Immature natural killer cell (primary cell): ENCODE results near the gene REEP1. TPM values are rescaled to one million over a fixed set of nuclear protein-coding genes. Genes with fewer than 3 reads are reported as not detected.
"Not testable (repeated sequence)": the region's sequence is repeated elsewhere in the genome, so short reads cannot be mapped to it uniquely, and the experiment has no call there.

Source experiments
- DNase-seq, 3 donors: peaks; one replicate each; pipeline ENCODE4 v3.0.0; 2022; ENCODE audit warnings: mixed read lengths in 1 of 3
- H3K27ac Mint-ChIP-seq, 6 donors: one replicate each; pipeline ENCODE4 v1.8.0; 2020; ENCODE audit warnings: mixed read lengths in 6 of 6, mild to moderate bottlenecking in 5 of 6, inconsistent platforms in 4 of 6, moderate library complexity in 3 of 6
- H3K27me3 Mint-ChIP-seq, 3 donors: one replicate each; pipeline ENCODE4 v1.8.0; 2020 to 2021; ENCODE audit warnings: low read depth in 3 of 3, mild to moderate bottlenecking in 3 of 3, mixed read lengths in 3 of 3, moderate library complexity in 3 of 3, inconsistent platforms in 1 of 3
- H3K36me3 Mint-ChIP-seq, 3 donors: one replicate each; pipeline ENCODE4 v1.8.0; 2020; ENCODE audit warnings: mixed read lengths in 3 of 3, inconsistent platforms in 2 of 3, mild to moderate bottlenecking in 2 of 3
- H3K4me1 Mint-ChIP-seq, 2 donors: one replicate each; pipeline ENCODE4 v1.8.0; 2020; ENCODE audit warnings: inconsistent platforms in 2 of 2, mild to moderate bottlenecking in 2 of 2, mixed read lengths in 2 of 2, moderate library complexity in 1 of 2
- H3K4me3 Mint-ChIP-seq, 5 donors: one replicate each; pipeline ENCODE4 v1.8.0; 2020; ENCODE audit warnings: mild to moderate bottlenecking in 5 of 5, mixed read lengths in 5 of 5, inconsistent platforms in 3 of 5, moderate library complexity in 3 of 5
- H3K9me3 Mint-ChIP-seq, 6 donors: one replicate each; pipeline ENCODE4 v1.8.0; 2020; ENCODE audit warnings: mild to moderate bottlenecking in 6 of 6, mixed read lengths in 6 of 6, inconsistent platforms in 4 of 6, moderate library complexity in 3 of 6
- polyA plus RNA-seq, 3 donors: library from polyadenylated mRNA; unstranded; fragments of 300-500 nt; fragmentation: Illumina TruSeq; gene quantifications; one replicate each; pipeline ENCODE4 v1.2.3, GENCODE V29; 2021

REEP1 gene
- polyA plus RNA-seq, 3 donors from 2014 or later, result not detected

DNA sequence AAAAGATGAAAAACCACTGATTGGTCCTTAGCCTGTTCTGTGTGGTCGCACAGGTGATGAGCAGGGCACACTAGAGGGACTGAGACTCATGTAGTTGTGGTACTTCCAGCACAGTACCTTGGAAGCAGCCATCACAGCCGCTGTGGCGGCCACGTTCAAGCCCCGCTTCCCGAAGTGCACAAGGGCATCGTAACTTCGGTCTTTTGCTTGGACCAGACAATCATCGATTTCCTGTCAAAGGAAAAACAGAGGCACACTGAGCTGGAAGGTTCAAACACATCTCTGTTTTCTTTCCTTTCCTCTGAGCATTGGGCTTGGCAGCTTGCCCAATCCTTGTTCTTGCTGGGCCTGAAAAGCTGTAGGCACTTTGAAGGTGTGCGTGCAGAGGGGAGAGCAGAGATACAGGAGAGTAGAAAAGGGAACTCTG lies 85.6 kb downstream of the REEP1 start:
- Mint-ChIP-seq H3K27me3 (peaks cover 2 to 7% (median 6%) of the 10 kb centered on the region in 3 donors), H3K9me3 (no peaks in the 10 kb centered on the region), H3K36me3 (no peaks in the 10 kb centered on the region), H3K27ac (no peak overlapping the region), H3K4me1 (no peaks in the 10 kb centered on the region), H3K4me3 (no peak overlapping the region)
- no peak for DNase-seq

DNA sequence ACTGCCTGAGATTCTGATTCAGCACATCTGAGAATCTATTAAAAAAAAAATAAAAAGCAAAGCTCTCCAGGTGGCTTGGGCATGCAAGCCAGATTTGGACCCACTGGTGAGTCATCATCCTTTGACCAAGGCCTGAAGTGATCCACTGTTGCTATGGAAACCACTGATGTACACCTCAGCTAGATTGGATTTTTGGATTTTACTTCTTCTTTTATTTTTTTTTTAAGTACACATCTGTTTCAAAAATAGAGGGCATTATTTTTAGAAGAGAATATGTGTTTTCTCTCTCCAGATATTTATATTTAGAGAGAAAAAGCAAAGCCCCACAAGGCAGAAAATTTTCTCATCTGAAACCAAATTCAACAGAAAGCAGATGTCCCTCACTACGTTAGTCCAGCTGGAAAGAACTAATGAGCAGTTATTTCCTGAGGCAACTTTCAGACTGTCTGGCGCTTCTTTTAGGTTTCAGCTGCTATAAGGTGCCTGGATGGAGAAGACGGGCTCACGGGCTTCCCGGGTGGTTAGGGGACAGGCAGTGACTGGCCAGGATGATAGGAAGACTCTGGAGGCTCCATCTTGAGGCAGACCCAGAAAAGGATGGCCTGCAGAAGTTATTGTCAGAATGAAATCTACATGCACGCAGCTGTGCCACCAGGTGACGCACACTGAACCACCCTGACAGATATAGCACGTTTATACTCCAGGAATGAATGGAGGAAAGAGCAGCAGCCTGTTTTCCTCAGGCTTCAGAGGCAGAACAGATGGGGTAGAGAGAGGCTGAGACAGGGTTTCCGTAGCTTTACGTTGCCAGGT lies 87.6 kb downstream of the REEP1 start:
- no peaks in the 10 kb centered on the region for H3K4me1 Mint-ChIP-seq
- H3K27ac Mint-ChIP-seq, result no peak overlapping the region
- H3K27me3 Mint-ChIP-seq, result peaks cover 2 to 7% (median 6%) of the 10 kb centered on the region in 3 donors
- no peaks in the 10 kb centered on the region for H3K36me3 Mint-ChIP-seq
- no peak overlapping the region for H3K4me3 Mint-ChIP-seq
- no peak for DNase-seq
- no peaks in the 10 kb centered on the region for H3K9me3 Mint-ChIP-seq

DNA sequence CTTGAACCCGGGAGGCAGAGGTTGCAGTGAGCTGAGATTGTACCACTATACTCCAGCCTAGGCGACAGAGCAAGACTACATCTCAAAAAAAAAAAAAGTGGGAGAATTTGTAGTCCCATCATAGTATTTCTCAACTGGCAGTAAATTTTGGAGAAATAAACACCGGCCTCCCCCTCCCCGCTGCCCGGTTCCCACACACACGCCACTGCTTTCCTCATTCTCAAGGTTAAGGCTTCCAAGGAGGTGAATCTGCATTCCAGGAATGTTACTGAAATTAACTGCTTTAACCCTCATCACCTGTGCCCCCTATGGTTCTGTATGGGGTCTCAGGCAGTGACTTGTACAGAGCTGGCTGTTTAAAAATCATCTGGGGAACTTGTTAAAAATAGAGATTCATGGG lies 88.2 kb downstream of the REEP1 start:
- DNase-seq, result no peak
- Mint-ChIP-seq H3K9me3 (no peaks in the 10 kb centered on the region), H3K4me3 (no peak overlapping the region), H3K36me3 (no peaks in the 10 kb centered on the region), H3K4me1 (no peaks in the 10 kb centered on the region), H3K27me3 (peaks cover 2 to 7% (median 6%) of the 10 kb centered on the region in 3 donors), H3K27ac (no peak overlapping the region)

DNA sequence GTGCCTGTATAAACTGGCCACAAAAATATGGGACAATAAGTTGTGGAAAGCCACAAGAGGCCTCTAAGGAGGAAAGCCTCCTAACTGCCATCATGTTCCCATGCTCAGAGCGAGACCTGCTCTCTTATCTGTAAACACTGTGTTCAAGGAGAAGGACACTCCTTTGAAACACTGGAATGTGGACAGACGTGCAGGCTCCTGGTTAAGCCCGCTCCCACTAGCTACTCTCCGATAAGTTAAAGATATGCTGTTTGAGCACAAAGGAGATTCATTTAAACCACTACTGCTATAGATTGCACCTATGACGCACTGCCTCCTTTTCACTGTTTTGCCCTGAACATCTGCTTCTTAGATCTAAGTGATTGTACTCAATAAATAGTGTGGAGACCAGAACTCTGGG lies 92.2 kb downstream of the REEP1 start:
- H3K9me3 Mint-ChIP-seq, H3K4me3 Mint-ChIP-seq, H3K36me3 Mint-ChIP-seq, DNase-seq, H3K4me1 Mint-ChIP-seq, H3K27me3 Mint-ChIP-seq, H3K27ac Mint-ChIP-seq: not testable (repeated sequence)

DNA sequence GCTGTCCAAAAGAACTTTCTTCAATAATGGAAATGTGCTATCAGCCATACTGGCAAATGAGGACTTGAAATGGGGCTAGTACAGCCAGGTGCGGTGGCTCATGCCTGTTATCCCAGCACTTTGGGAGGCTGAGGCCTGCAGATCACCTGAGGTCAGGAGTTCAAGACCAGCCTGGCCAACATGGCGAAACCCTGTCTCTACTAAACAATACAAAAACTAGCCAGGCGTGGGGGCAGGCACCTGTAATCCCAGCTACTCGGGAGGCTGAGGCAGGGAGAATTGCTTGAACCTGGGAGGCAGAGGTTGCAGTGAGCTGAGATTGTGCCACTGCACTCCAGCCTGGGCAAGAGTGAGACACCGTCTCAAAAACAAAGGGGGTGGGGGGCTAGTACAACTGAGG lies 92.6 kb downstream of the REEP1 start:
- not testable (repeated sequence) for H3K4me3 Mint-ChIP-seq

DNA sequence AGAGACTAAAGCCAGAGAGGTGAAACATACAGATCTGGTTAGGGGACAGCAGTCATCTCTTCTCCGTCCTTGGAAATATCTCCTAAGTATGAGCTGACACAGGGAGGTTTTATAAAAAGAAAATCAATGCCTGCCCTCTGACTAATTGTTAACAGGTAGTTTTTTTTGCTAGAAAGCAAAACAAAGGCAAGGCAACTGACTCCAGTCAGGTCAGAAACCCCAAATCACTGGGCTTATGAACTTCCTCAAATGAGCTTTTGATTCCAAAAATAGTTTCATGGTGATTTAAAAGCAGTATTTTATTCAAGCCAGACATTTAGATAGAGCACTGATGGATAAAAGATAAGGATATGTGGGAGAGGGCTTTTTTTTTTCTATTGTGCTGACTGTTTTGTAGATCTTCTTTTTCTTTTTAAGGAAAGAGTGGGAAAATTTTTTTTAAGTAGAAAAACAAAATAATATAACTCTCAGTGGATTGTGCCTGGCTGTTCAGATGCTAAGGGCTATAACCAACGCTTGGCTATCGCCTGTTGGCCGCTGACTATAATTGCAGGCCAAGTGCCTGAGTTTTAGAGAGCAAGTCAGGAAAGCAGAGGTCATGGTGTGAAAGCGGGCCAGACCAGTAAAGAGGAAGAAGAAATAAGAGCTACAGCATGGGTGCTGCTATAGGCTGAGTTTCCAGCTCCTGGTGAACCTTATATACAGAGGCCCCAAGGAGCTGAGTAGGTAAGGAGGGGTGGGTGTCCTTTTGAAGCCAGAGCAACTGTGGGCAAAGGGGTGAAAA lies 93.3 kb downstream of the REEP1 start:
- H3K4me3 Mint-ChIP-seq, result no peak overlapping the region
- peaks cover 0 to 9% (median 6%) of the 10 kb centered on the region in 3 donors for H3K27me3 Mint-ChIP-seq
- no peaks in the 10 kb centered on the region for H3K36me3 Mint-ChIP-seq
- DNase-seq, result no peak
- no peaks in the 10 kb centered on the region for H3K9me3 Mint-ChIP-seq
- no peaks in the 10 kb centered on the region for H3K4me1 Mint-ChIP-seq
- H3K27ac Mint-ChIP-seq, result no peak overlapping the region

More for the DNA sequence above, 92.6 kb downstream of the REEP1 start:
- not testable (repeated sequence) for H3K4me1 Mint-ChIP-seq, H3K27me3 Mint-ChIP-seq, H3K9me3 Mint-ChIP-seq, H3K27ac Mint-ChIP-seq, H3K36me3 Mint-ChIP-seq, DNase-seq

DNA sequence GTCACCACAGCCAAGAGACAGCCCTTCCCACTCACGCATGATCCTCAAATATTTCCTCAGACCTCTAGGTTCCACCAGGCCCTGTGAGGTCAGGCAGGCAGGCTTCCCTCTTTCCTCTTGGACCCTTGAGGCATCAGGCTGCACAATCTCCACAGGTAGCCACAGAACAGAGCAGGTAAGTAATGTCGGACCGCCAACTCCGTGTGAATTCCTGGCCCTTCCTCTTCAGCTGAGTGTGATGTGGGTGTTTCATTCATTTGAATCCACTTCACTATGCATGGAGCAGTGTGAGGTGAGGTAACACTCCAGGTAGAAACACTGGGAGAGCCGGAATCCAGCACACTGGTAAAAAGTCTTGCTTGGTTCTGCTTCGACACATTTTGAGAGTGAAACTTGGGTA lies 94.2 kb downstream of the REEP1 start:
- peaks cover 4 to 9% (median 8%) of the 10 kb centered on the region in 3 donors for H3K27me3 Mint-ChIP-seq
- H3K4me3 Mint-ChIP-seq, result no peak overlapping the region
- H3K36me3 Mint-ChIP-seq, result no peaks in the 10 kb centered on the region
- no peak overlapping the region for H3K27ac Mint-ChIP-seq
- no peaks in the 10 kb centered on the region for H3K9me3 Mint-ChIP-seq
- H3K4me1 Mint-ChIP-seq, result peaks cover 2 to 8% of the 10 kb centered on the region in 2 donors
- DNase-seq, result no peak

DNA sequence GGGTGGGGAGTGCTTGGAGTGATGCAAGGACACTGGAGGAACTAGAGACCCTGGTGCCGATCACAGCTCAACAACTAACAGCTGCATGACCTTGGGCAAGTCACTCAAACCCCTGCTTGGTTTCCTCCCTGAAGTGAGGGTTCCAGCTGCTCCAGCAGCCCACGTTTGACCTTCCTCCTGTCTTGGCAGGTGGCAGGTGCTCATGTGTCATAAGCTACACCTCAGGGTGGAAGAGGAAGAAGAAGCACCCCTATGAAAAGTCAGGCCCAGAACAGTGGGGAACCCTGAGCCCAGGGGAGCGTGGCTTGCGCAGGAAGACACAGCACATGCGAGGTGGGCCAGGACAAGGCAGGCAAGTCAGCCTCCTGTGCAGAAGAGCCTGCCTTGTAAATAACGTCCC lies 95.8 kb downstream of the REEP1 start:
- Mint-ChIP-seq H3K9me3 (no peaks in the 10 kb centered on the region), H3K27me3 (peaks cover 7 to 9% (median 8%) of the 10 kb centered on the region in 3 donors), H3K27ac (no peak overlapping the region), H3K4me1 (peaks cover 2 to 9% of the 10 kb centered on the region in 2 donors), H3K36me3 (no peaks in the 10 kb centered on the region), H3K4me3 (no peak overlapping the region)
- no peak for DNase-seq

DNA sequence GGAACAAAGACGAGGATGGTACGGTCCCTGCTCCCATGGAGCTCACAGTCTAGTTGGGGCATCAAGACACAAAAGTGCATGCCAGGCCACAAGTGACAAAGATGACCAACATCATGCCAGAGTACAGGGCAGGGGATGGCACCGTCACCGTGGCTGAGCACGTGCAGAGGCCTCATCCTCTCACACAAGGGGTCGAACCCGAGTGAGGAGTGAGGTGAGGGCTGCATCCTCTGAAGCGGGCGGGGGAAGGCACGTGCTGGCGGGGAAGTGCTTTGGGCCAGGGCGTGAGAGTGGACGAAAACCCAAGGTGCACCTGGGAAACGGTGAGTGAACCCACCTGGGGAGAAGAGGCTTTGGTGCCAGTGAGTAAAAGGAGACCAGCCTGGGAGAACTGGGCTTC lies 97.2 kb downstream of the REEP1 start:
- Mint-ChIP-seq H3K4me1 (peaks cover 2 to 9% of the 10 kb centered on the region in 2 donors), H3K4me3 (no peak overlapping the region), H3K27me3 (peaks cover 7 to 13% (median 10%) of the 10 kb centered on the region in 3 donors), H3K27ac (no peak overlapping the region), H3K36me3 (no peaks in the 10 kb centered on the region), H3K9me3 (no peaks in the 10 kb centered on the region)
- DNase-seq, result no peak

DNA sequence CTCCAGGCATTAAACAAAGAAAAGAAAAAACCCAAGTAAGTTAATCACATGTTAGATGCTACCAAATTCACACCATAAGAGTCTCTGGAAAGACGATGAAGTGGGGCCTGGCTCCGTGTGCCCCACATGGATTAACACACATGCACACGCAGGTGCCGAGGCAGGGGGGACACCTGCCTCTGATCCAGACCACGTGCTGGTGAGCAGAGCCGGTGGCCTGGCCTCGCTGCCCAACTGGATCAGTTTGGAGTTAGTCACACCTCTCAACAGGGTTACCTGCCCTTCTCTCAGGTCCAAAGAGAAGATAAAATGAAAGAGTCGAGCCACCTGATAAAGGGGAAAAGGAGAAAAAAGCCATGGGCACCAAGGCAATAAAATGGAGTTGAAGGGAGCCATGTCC lies 97.7 kb downstream of the REEP1 start:
- DNase-seq, result no peak
- no peak overlapping the region for H3K4me3 Mint-ChIP-seq

DNA sequence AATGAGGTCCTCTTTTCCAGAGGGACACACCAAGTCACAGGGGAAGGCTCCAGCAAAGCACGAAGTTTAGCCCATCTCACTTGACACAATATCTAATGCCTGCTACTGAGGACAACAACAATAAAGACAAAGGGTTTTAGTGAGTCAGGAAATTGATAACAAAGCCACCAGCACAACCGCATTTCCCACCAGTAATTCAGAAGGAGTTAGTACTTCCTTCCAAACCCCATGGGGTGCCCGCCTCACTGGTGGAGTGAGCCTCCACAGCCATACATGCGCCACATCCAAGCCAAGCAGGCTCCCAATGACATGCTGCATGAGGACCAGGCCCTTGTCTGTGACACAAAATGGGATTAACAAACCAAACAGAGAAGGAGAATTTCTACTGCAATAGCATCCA lies 98.1 kb downstream of the REEP1 start:
- peaks cover 2 to 9% of the 10 kb centered on the region in 2 donors for H3K4me1 Mint-ChIP-seq
- no peak for DNase-seq
- H3K27ac Mint-ChIP-seq, result no peak overlapping the region
- no peaks in the 10 kb centered on the region for H3K36me3 Mint-ChIP-seq
- no peaks in the 10 kb centered on the region for H3K9me3 Mint-ChIP-seq
- peaks cover 7 to 13% (median 10%) of the 10 kb centered on the region in 3 donors for H3K27me3 Mint-ChIP-seq
- no peak overlapping the region for H3K4me3 Mint-ChIP-seq

More for the DNA sequence above, 97.7 kb downstream of the REEP1 start:
- Mint-ChIP-seq H3K36me3 (no peaks in the 10 kb centered on the region), H3K4me1 (peaks cover 2 to 9% of the 10 kb centered on the region in 2 donors), H3K27me3 (peaks cover 7 to 13% (median 10%) of the 10 kb centered on the region in 3 donors), H3K9me3 (no peaks in the 10 kb centered on the region), H3K27ac (no peak overlapping the region)

DNA sequence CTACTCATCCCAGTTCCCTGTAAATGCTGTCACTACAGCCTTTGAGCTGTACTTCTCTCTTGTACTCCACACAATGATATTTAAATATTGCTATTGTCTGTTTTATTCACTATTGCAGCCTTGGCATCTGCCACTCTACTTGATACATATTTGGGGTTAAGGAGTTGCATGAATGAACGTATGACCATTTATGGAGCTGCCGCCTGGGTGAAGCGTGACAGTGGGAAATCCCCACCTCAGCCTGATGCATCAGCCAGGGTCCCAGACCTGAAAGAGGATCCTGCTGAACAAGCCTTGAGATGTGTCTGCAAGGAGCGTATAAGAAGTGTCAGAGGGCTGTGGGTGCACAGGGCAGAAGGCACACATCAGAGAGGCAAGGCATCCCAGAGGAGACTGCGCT lies 99.1 kb downstream of the REEP1 start:
- Mint-ChIP-seq H3K4me3 (no peak overlapping the region), H3K4me1 (peaks cover 2 to 9% of the 10 kb centered on the region in 2 donors), H3K27ac (no peak overlapping the region), H3K36me3 (no peaks in the 10 kb centered on the region), H3K9me3 (no peaks in the 10 kb centered on the region), H3K27me3 (peaks cover 7 to 13% (median 10%) of the 10 kb centered on the region in 3 donors)
- DNase-seq, result no peak

DNA sequence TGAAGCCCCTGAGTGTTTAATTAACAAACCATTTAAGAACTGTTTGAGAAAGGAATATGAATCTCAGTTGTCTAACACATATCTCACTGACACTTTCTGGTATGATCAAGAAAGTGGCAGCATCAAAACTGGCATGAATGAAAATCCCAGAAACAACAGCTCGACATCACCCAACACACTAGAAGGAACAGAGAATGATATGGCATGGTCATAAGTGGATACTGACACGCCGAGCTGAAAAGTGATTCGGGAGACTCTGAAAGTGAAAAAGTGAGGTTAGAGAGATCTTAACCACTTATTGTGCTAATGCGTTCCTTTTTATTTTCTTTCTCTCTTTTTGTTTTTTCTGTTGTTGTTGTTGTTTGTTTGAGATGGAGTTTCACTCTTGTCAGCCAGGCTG lies 100.3 kb downstream of the REEP1 start:
- DNase-seq, result no peak
- Mint-ChIP-seq H3K27me3 (peaks cover 3 to 13% (median 6%) of the 10 kb centered on the region in 3 donors), H3K36me3 (no peaks in the 10 kb centered on the region), H3K4me3 (no peak overlapping the region), H3K4me1 (peaks cover 2 to 9% of the 10 kb centered on the region in 2 donors), H3K9me3 (peaks cover 0 to 2% (median 0%) of the 10 kb centered on the region in 6 donors), H3K27ac (no peak overlapping the region)
